Measurements from ENCODE around the gene ZNF169.
"Not testable (repeated sequence)": the region's sequence is repeated elsewhere in the genome, so short reads cannot be mapped to it uniquely, and the experiment has no call there.

Gene ZNF169

DNA sequence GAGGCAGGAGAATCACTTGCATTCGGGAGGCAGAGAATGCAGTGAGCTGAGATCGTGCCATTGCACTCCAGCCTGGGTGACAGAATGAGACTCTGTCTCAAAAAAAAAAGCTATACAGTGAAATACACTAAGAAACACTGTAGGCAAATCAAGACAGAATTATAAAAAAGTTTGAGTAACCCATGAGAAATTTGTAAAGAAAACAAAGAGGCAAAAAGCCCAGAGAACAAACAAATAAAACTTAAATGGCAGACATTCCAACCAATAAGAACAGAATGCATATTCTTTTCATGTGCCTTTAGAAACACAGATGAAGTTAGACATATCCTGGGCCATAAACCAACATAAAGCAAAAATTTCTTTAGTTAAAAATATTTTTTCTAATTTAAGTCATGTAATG, 30.6 kb downstream of the ZNF169 start:
- TF ChIP-seq, protein P1, sequence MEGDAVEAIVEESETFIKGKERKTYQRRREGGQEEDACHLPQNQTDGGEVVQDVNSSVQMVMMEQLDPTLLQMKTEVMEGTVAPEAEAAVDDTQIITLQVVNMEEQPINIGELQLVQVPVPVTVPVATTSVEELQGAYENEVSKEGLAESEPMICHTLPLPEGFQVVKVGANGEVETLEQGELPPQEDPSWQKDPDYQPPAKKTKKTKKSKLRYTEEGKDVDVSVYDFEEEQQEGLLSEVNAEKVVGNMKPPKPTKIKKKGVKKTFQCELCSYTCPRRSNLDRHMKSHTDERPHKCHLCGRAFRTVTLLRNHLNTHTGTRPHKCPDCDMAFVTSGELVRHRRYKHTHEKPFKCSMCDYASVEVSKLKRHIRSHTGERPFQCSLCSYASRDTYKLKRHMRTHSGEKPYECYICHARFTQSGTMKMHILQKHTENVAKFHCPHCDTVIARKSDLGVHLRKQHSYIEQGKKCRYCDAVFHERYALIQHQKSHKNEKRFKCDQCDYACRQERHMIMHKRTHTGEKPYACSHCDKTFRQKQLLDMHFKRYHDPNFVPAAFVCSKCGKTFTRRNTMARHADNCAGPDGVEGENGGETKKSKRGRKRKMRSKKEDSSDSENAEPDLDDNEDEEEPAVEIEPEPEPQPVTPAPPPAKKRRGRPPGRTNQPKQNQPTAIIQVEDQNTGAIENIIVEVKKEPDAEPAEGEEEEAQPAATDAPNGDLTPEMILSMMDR (IDR thresholded peaks at IDR 0.05; ENCODE audit: extremely low read depth, missing control alignments): no peak
- DNase-seq (ENCODE audit: low spot score): no peak

DNA sequence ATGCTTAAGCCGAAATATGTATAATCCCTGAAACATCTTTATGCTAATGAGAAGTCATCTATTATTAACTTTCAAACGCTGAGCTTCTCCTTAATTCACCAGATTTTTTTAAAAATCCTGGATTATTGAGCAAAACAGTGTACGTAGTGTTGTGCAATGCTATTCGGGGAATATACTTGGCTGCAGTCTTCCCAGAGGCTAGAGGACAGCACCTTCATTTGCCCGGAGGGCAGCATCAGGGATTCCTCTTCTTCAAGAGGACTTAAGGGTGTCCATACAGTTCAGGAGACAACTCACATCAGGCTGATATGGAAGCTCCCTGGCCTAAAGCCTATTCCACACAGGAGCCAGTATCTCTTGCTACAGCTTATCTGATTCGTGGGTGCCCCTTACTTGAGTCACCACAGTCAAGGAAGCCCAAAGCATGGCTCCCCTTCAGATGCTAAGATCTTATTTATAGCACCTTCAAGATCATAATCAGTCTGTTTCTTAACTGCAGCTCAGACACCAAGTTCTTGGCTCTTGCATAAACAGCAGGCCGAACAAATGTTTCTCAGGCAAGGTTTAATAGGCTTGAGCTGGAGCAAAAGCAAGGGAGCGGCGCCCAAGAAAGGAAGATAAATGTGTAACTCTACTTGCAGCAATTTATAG, 40.0 kb downstream of the ZNF169 start:
- TF ChIP-seq, protein P1 (IDR thresholded peaks at IDR 0.05; ENCODE audit: extremely low read depth, missing control alignments): no peak
- DNase-seq (ENCODE audit: low spot score): no peak

DNA sequence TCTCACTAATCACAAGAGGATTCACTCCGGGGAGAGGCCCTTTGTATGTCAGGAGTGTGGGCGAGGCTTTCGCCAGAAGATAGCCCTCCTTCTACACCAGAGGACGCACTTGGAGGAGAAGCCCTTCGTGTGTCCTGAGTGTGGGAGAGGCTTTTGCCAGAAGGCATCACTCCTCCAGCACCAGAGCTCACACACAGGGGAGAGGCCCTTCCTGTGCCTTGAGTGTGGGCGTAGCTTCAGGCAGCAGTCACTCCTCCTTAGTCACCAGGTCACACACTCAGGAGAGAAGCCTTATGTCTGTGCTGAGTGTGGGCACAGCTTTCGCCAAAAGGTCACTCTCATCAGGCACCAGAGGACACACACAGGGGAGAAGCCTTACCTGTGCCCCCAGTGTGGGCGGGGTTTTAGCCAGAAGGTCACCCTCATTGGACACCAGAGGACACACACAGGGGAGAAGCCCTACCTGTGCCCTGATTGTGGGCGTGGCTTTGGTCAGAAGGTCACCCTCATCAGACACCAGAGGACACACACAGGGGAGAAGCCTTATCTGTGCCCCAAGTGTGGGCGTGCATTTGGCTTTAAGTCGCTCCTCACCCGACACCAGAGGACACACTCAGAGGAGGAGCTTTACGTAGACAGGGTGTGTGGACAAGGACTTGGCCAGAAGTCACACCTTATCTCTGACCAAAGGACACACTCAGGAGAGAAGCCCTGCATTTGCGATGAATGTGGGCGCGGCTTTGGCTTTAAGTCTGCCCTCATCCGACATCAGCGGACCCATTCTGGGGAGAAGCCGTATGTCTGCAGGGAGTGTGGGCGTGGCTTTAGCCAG, 41.6 kb downstream of the ZNF169 start:
- DNase-seq (ENCODE audit: low spot score): no peak

DNA sequence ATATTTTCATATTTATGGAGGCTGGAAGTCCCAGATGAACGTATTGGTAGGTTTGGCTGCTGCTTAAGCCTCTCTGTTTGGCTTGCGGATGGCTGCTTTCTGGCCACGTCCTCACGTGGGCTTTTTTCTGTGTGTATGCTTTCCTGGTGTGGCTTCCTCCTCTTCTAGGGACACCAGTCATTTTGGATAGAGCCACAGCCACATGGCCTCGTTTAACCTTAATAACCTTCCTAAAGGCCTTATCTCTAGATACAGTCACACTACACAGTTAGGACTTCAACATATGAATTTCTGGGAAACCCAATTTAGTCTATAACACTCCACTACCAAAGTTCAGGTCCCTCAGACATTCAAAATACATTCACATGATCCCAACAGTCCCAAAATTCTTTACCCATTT, 42.5 kb downstream of the ZNF169 start:
- TF ChIP-seq, protein P1 (IDR thresholded peaks at IDR 0.05; ENCODE audit: extremely low read depth, missing control alignments): no peak
- no peak for DNase-seq (ENCODE audit: low spot score)

More for the DNA sequence above, 41.6 kb downstream of the ZNF169 start:
- TF ChIP-seq, protein P1 (IDR thresholded peaks at IDR 0.05; ENCODE audit: extremely low read depth, missing control alignments): no peak

DNA sequence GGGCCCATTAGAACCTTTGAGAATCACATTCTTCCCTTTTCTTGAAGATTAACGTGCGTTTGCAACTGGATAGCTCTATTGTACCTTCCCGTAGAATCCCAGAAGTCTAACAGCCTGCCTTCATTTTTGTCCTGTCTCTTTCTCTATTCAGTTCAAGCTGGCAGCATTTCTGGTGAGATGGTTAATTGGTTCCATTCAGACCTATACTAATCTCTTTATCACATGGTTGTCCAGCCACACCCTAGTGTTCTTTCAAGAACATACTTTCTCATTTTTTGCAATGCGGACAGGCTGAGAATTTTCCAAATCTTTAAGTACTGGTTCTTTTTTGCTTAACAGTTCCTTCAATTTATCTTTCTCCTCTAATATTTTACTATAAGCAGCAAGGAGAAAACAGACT, 43.3 kb downstream of the ZNF169 start:
- DNase-seq (ENCODE audit: low spot score): no peak
- TF ChIP-seq, protein P1 (IDR thresholded peaks at IDR 0.05; ENCODE audit: extremely low read depth, missing control alignments): no peak

DNA sequence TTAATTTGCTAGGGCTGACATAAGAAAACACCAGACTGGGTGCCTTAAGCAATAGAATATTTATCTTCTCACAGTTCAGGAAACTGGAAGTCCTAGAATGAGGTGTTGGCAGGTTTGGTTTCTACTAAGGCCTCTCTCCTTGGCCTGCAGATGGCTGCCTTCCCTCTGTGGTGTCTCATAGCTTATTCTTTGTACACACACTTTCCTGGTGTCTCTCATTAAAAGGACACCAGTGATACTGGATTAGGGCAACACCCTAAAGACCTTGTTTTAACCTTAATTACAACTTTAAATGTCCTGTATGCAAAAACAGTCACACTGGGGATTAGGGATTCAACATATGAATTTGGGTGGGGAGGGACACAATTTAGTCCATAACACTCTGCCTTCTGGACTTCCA, 44.2 kb downstream of the ZNF169 start:
- TF ChIP-seq, protein P1 (IDR thresholded peaks at IDR 0.05; ENCODE audit: extremely low read depth, missing control alignments): no peak
- no peak for DNase-seq (ENCODE audit: low spot score)

DNA sequence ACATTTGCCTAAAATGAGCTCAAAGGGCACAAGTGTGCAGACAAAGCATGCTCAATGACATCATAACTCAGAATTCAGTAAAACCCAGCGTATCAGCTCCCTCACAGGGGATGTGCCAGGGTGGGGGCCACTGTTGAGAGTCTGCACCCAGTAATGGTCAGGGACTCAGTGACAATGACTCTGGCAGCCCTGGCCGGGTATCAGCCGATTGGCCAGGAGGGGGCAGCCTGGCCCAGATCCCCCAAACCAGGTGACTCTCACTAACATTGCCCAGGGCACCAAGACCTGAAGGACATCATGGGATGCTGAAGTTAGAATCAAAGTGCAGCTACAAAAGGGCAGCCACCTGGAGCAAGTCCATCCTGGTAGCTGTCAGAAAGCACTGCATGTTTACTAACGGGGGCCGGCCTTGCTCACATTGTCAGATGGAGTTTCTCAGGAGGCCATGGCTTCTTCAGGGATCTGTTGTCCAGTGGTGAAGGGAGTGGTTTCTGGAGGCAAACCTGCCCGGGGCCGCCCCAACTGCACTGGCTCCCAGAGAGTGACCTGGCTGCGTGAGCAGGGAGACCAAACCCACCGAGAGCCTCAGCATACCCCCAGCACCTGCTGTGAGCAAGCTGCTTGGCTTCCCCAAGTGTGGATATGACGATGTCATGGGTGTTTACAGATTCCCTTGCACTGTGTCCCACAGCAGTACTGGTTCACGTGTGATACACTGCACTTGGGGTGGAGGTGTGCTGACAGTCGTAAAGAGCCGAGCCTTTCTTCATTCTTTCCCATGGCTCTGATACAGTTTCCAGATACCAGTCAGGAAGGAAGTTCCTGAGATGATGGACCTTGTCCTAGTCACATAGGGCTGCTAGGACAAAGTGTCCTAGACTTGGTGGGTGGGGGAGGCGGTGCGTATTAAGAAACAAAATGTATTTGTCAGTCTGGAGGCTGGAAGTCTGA, 56.2 kb downstream of the ZNF169 start:
- not testable (repeated sequence) for DNase-seq (ENCODE audit: low spot score)

DNA sequence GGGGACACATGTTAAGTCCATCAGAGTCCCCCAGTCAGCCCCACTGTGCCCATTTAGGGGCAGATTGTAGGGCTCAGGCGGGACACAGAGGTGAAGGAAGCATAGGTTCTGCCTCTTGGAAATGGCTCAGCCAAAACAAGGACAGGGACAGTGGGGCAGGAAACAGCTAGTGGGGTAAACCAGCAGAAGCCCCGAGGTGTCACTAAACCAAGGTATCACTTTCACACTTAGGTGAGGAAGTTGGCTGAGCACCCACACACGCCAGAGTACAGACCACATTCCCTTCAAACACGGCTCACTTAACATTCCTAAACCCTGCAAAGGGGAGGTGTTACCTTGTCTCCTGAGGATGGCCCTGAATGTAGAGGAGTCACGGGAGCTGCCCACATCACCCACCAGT, 57.1 kb downstream of the ZNF169 start:
- DNase-seq (ENCODE audit: low spot score): not testable (repeated sequence)

DNA sequence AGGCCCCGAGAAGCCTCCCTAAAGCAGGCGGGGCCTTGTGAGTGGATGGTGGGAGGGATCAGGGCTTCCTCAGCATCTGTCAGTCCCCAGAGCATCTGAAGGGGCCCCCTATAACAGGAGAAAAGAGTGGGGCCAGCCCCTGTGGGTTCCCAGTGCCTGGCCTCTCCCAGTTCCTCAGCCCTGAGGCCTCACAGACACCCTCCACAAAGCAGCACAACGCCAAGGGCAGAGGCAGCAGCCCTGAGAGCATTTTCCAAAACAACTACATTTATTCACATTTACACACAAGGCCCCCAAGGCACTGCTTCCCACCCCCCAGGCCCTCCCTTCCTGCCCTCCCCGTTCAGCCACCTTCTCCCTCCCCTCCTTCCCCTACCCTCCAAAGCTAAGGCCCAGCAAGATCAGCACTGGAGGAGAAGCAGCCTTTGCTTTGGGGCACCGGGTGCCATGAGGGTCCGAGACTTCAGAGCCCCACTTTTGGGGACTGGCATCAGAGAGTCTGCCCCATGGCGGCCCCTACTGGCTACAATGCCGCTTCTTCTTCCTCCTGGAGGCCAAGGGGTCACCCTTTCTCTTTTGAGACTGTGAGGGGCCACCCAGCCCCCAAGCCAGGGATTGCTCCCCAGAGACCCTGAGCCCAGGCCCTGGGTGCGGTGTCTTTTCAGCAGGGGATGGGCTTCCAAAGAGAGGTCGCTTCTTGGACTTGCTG, 59.0 kb downstream of the ZNF169 start:
- not testable (repeated sequence) for DNase-seq (ENCODE audit: low spot score)

DNA sequence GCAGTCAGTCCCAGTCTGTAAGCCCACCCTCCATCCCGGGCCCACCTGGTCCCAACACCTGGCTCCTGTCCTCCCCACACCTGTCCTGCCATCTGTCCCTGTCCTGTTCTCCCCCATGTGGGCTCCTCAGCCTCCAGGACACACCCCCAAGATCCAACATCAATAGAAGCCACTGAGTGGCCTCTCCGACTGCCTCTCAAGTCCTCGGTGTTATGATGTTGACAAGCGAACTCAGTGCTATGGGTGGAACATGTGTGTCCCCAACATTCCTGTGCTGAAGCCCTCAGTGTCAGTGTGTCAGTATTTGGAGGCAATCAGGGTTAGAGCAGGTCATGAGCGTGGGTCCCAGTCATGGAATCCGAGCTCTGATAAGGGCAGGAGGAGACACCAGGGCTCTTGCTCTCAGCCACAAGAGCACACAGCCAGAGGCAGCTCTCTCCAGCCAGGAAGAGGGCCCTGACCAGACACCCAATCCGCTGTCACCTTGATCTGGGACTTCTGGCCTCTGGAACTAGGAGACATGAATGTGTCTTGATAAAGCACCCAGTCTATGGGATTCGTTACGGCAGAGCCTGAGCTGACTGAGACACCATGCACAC, 63.3 kb downstream of the ZNF169 start:
- DNase-seq (ENCODE audit: low spot score): not testable (repeated sequence)

All from GM20000 (cell line).